ENCODE data around the gene SLC6A16. TPM values are rescaled to one million over a fixed set of nuclear protein-coding genes. Genes with fewer than 3 reads are reported as not detected.

The SLC6A16 gene
- total and polyA plus RNA-seq, 2 of the 8 experiments (the other 6 are each of a cell fraction or from before 2014, with no cell fraction given): 1.1 to 1.5 TPM

DNA sequence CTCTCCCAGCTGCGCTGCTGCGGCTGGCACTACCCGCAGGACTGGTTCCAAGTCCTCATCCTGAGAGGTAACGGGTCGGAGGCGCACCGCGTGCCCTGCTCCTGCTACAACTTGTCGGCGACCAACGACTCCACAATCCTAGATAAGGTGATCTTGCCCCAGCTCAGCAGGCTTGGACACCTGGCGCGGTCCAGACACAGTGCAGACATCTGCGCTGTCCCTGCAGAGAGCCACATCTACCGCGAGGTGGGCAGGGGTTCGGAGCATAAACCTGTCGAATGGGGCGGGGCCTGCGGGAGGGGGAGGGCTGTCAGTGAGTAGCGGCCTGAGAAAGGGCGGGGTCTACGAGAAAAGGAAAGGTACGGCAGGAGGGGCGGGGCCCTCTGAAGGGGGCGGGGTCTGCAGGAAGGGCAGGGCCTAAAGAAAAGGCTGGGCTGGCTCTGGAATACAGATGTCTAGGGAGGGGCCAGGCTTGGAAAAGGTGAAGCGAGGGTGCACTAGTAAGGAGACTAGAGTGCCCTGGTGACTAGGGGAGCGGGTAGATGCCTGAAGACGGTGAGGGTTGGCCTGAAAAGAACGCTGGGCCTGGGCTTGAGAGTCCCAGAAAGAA is 13.8 kb upstream of the SLC6A16 start:
- Histone ChIP-seq H3K27me3 (replicated peaks in 1 of 4; ENCODE audit: control insufficient read depth in 3 of 4, extremely low read depth in 1 of 4, insufficient read depth in 3 of 4, low read length in 3 of 4) (peaks cover 0 to 10% (median 3%) of the 10 kb centered on the region in 4 experiments; a peak in 4 of 7 replicates), H2AK5ac (ENCODE audit: low read depth, low read length) (no peak overlapping the region), H3K79me2 (ENCODE audit: control insufficient read depth in 1 of 2, insufficient read depth in 2 of 2, low read length in 2 of 2) (no peaks in the 10 kb centered on the region), H4K5ac (ENCODE audit: insufficient read length, low read depth, low read length) (peak overlapping the region; percentile 64), H3K36me3 (ENCODE audit: control insufficient read depth in 2 of 4, insufficient read depth in 4 of 4, low read length in 3 of 4) (peaks cover 22 to 32% (median 24%) of the 10 kb centered on the region in 4 experiments; a peak in 7 of 8 replicates), H3K56ac (replicated peaks; ENCODE audit: insufficient read length, low read depth, low read length) (no peak overlapping the region), H3K27ac (ENCODE audit: low read depth, low read length) (peak overlapping the region; percentile 49; the same call in 1 of the 2 replicates), H3K4ac (replicated peaks; ENCODE audit: insufficient read length, low read depth, low read length) (no peak overlapping the region), H4K20me1 (replicated peaks in 1 of 2; ENCODE audit: control insufficient read depth in 1 of 2, insufficient read depth in 2 of 2, low read length in 2 of 2) (peaks cover 9 to 22% of the 10 kb centered on the region in 2 experiments), H2BK20ac (ENCODE audit: low read length) (no peak overlapping the region), H3K4me1 (replicated peaks in 1 of 4; ENCODE audit: control insufficient read depth in 3 of 4, insufficient read depth in 4 of 4, low read length in 3 of 4) (peaks cover 0 to 17% (median 10%) of the 10 kb centered on the region in 4 experiments; a peak in 6 of 7 replicates), H3K4me3 (ENCODE audit: extremely low read depth in 1 of 4, insufficient read depth in 2 of 4, low read depth in 3 of 4, low read length in 4 of 4) (peak overlapping the region; percentile 13 to 59 (median 50); a peak in 7 of 8 replicates), H2BK120ac (replicated peaks; ENCODE audit: low read depth, low read length) (no peak overlapping the region), H3K9me3 (ENCODE audit: insufficient read depth in 2 of 2, low read depth in 1 of 2, low read length in 1 of 2) (no peaks in the 10 kb centered on the region), H3K79me1 (ENCODE audit: low read depth, low read length) (no peaks in the 10 kb centered on the region), H3K18ac (ENCODE audit: extremely low read depth, low read length) (peak overlapping the region; percentile 80; the same call in 1 of the 2 replicates), H2AFZ (ENCODE audit: low read length) (no peak overlapping the region), H2BK12ac (ENCODE audit: low read depth, low read length) (no peak overlapping the region), H2BK15ac (ENCODE audit: low read length) (no peak overlapping the region), H3K9ac (replicated peaks in 1 of 4; ENCODE audit: extremely low read depth in 1 of 4, low read depth in 3 of 4, low read length in 3 of 4) (peak overlapping the region in 2 of 4 experiments; percentile 41 to 45; a peak in 3 of 7 replicates), H2BK5ac (ENCODE audit: low read depth, low read length) (peak overlapping the region; percentile 66; the same call in 1 of the 2 replicates), H3K23me2 (ENCODE audit: low read depth, low read length) (peaks cover 13% of the 10 kb centered on the region), H3K23ac (ENCODE audit: insufficient read length) (no peak overlapping the region), H4K8ac (ENCODE audit: extremely low read depth, insufficient read depth, low read length) (no peak overlapping the region; the same call in none of the 2 replicates), H3K14ac (ENCODE audit: insufficient read length) (no peak overlapping the region), H3K4me2 (ENCODE audit: insufficient read depth in 1 of 2, low read depth in 2 of 2, low read length in 2 of 2) (peak overlapping the region; percentile 88 to 99), H4K91ac (replicated peaks; ENCODE audit: insufficient read length, low read length) (no peak overlapping the region)
- ChIA-PET CTCF (ENCODE audit: partially characterized antibody) (interaction anchor here (0.8 to 2.5 kb wide), 7 partner anchors 9 to 192 kb away, joined by 3 to 9 read pairs (median 6); no protein-coding TSS in a partner anchor), POLR2A (ENCODE audit: partially characterized antibody) (interaction anchor here (0.6 to 6.9 kb wide), 34 partner anchors 8 to 710 kb away, joined by 3 to 63 read pairs (median 4); partner anchors contain the start of genes DKKL1, LIN7B, NOSIP and PIH1D1)
- DNase-seq (ENCODE audit: low read depth in 1 of 2, low spot score in 2 of 2): peak; percentile 90 to 99
- no peak for FAIRE-seq
- 3% methylated on average over 24 of the region's 30 CpGs; no CpG with 5 or more reads in 1 of the 2 experiments for WGBS, 2 experiments (ENCODE audit: extremely low coverage in 1 of 2, insufficient coverage in 1 of 2, insufficient read length in 1 of 2, insufficient replicate concordance in 2 of 2, low coverage in 1 of 2, low lambda C conversion rate in 2 of 2, missing lambda C conversion rate in 1 of 2)
- TF ChIP-seq RAD21 (IDR thresholded peaks at IDR 0.05 in 1 of 2, conservative IDR thresholded peaks at IDR 0.05 in 1 of 2; ENCODE audit: low read depth in 2 of 2, low read length in 2 of 2): peak in 1 of 2 experiments; percentile 20; a peak in 1 of 4 replicates
- peak; percentile 52 for TF ChIP-seq TAF7 (optimal IDR thresholded peaks at IDR 0.05; ENCODE audit: borderline replicate concordance, low read depth, low read length)
- no peak for TF ChIP-seq CEBPB (IDR thresholded peaks at IDR 0.05; ENCODE audit: low read depth, low read length)
- TF ChIP-seq, protein P1, sequence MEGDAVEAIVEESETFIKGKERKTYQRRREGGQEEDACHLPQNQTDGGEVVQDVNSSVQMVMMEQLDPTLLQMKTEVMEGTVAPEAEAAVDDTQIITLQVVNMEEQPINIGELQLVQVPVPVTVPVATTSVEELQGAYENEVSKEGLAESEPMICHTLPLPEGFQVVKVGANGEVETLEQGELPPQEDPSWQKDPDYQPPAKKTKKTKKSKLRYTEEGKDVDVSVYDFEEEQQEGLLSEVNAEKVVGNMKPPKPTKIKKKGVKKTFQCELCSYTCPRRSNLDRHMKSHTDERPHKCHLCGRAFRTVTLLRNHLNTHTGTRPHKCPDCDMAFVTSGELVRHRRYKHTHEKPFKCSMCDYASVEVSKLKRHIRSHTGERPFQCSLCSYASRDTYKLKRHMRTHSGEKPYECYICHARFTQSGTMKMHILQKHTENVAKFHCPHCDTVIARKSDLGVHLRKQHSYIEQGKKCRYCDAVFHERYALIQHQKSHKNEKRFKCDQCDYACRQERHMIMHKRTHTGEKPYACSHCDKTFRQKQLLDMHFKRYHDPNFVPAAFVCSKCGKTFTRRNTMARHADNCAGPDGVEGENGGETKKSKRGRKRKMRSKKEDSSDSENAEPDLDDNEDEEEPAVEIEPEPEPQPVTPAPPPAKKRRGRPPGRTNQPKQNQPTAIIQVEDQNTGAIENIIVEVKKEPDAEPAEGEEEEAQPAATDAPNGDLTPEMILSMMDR (IDR thresholded peaks at IDR 0.05; ENCODE audit: control extremely low read depth in 1 of 3, insufficient read depth in 1 of 3, low read depth in 1 of 3, low read length in 3 of 3): peak in 2 of 3 experiments; percentile 11 to 30; a peak in 2 of 4 replicates
- peak; percentile 54; the same call in 1 of the 2 replicates for TF ChIP-seq TBP (IDR thresholded peaks at IDR 0.05; ENCODE audit: low read depth, low read length)
- no peak for TF ChIP-seq TCF12 (IDR thresholded peaks at IDR 0.05; ENCODE audit: low read depth, low read length)
- TF ChIP-seq NRF1 (IDR thresholded peaks at IDR 0.05; ENCODE audit: low read depth, low read length): no peak
- no peak for TF ChIP-seq EZH2 (IDR thresholded peaks at IDR 0.05; ENCODE audit: low read depth, low read length, severe bottlenecking)

Data from H1 (cell line).